Smooth muscle cell (in vitro differentiated cells): ENCODE results near the gene ATP1A3. TPM values are rescaled to one million over a fixed set of nuclear protein-coding genes. Genes with fewer than 3 reads are reported as not detected.
"Not testable (repeated sequence)": the region's sequence is repeated elsewhere in the genome, so short reads cannot be mapped to it uniquely, and the experiment has no call there.

Experiments
- DNase-seq: peaks from one replicate; lab custom pipeline; 2025; ENCODE audit not compliant: unreplicated experiment; lab: John Stamatoyannopoulos, UW
- H2AFZ ChIP-seq: fragments of 200-600 bp; sonication (generic); 2 replicates; pipeline ENCODE4 v1.6.0; 2016; ENCODE audit warnings: antibody characterized with exemption, low read depth, mild to moderate bottlenecking
- H3F3A ChIP-seq: fragments of 200-600 bp; sonication (generic); 2 replicates; pipeline ENCODE4 v1.6.0; 2017; ENCODE audit warnings: antibody characterized with exemption, low read depth
- H3K27ac ChIP-seq: fragments of 200-600 bp; sonication (generic); 2 replicates; pipeline ENCODE4 v1.5.1; 2016; ENCODE audit warnings: low read depth, mild to moderate bottlenecking
- H3K27me3 ChIP-seq: fragments of 200-600 bp; sonication (generic); 2 replicates; pipeline ENCODE4 v1.6.1; 2016; ENCODE audit warnings: low read depth, mild to moderate bottlenecking
- H3K36me3 ChIP-seq: fragments of 200-600 bp; sonication (generic); 2 replicates; pipeline ENCODE4 v1.5.1; 2016; ENCODE audit warnings: low read depth
- H3K4me1 ChIP-seq: fragments of 200-600 bp; sonication (generic); 2 replicates; pipeline ENCODE4 v1.5.1; 2016; ENCODE audit warnings: low read depth
- H3K4me2 ChIP-seq: fragments of 200-600 bp; sonication (generic); 2 replicates; pipeline ENCODE4 v1.6.0; 2016; ENCODE audit warnings: mild to moderate bottlenecking
- H3K4me3 ChIP-seq: fragments of 200-600 bp; sonication (generic); 2 replicates; pipeline ENCODE4 v1.5.1; 2016; ENCODE audit warnings: mild to moderate bottlenecking
- H3K79me2 ChIP-seq: fragments of 200-600 bp; sonication (generic); 2 replicates; pipeline ENCODE4 v1.6.0; 2016; ENCODE audit warnings: low read depth, mild to moderate bottlenecking
- H3K9ac ChIP-seq: fragments of 200-600 bp; sonication (generic); 2 replicates; pipeline ENCODE4 v1.6.0; 2016; ENCODE audit warnings: low read depth
- H3K9me3 ChIP-seq: fragments of 200-600 bp; sonication (generic); replicated peaks from 2 replicates; pipeline ENCODE4 v1.5.1; 2016; ENCODE audit warnings: low read depth
- H4K20me1 ChIP-seq: fragments of 200-600 bp; sonication (generic); 2 replicates; pipeline ENCODE4 v1.6.0; 2016; ENCODE audit warnings: low read depth
- WGBS: methylation state at CpG from one replicate; pipeline ENCODE4 v1.1.7; 2016; ENCODE audit warnings: low lambda C conversion rate; 5-methylcytosine and 5-hydroxymethylcytosine counted together
- polyA plus RNA-seq: library from polyadenylated mRNA; unstranded; fragments of >200 nt; fragmentation: Nextera tagmentation; extraction: Ambion mirVana; gene quantifications from 2 replicates; pipeline ENCODE4 v1.2.1, GENCODE V29; 2016
- total RNA-seq: library from RNA; depleted of rRNA; stranded (reverse); fragments of >200 nt; gene quantifications from 2 replicates; pipeline ENCODE4 v1.2.3, GENCODE V29; 2014
- TF ChIP-seq, protein P1 (sequence below): fragments of 200-600 bp; sonication (generic); IDR thresholded peaks from 2 replicates; pipeline ENCODE4 v1.5.1; 2017; ENCODE audit warnings: borderline replicate concordance, mild to moderate bottlenecking, antibody characterized with exemption; ENCODE audit not compliant: insufficient read depth, poor library complexity, severe bottlenecking

Gene ATP1A3
- total and polyA plus RNA-seq, 2 experiments from 2014 or later = not detected

- no peaks in the 10 kb centered on the region for H3K4me1 ChIP-seq
- H3K27me3 ChIP-seq = no peaks in the 10 kb centered on the region
- H3K9me3 ChIP-seq = no peaks in the 10 kb centered on the region
- no peak overlapping the region for H3K4me3 ChIP-seq
- H4K20me1 ChIP-seq = no peaks in the 10 kb centered on the region
- H3K4me2 ChIP-seq = no peak overlapping the region
- no peak overlapping the region for H3K9ac ChIP-seq
- H2AFZ ChIP-seq = no peak overlapping the region
- H3F3A ChIP-seq = no peaks in the 10 kb centered on the region
- H3K36me3 ChIP-seq = no peaks in the 10 kb centered on the region
- 80% methylated on average over 15 of the region's 15 CpGs for WGBS
- TF ChIP-seq, protein P1, sequence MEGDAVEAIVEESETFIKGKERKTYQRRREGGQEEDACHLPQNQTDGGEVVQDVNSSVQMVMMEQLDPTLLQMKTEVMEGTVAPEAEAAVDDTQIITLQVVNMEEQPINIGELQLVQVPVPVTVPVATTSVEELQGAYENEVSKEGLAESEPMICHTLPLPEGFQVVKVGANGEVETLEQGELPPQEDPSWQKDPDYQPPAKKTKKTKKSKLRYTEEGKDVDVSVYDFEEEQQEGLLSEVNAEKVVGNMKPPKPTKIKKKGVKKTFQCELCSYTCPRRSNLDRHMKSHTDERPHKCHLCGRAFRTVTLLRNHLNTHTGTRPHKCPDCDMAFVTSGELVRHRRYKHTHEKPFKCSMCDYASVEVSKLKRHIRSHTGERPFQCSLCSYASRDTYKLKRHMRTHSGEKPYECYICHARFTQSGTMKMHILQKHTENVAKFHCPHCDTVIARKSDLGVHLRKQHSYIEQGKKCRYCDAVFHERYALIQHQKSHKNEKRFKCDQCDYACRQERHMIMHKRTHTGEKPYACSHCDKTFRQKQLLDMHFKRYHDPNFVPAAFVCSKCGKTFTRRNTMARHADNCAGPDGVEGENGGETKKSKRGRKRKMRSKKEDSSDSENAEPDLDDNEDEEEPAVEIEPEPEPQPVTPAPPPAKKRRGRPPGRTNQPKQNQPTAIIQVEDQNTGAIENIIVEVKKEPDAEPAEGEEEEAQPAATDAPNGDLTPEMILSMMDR = no peak
- H3K27ac ChIP-seq = no peak overlapping the region
- DNase-seq = no peak
- no peaks in the 10 kb centered on the region for H3K79me2 ChIP-seq
Observed at GRCh38 chr19:42021185-42021584, 27.2 kb upstream of the ATP1A3 start.

DNA sequence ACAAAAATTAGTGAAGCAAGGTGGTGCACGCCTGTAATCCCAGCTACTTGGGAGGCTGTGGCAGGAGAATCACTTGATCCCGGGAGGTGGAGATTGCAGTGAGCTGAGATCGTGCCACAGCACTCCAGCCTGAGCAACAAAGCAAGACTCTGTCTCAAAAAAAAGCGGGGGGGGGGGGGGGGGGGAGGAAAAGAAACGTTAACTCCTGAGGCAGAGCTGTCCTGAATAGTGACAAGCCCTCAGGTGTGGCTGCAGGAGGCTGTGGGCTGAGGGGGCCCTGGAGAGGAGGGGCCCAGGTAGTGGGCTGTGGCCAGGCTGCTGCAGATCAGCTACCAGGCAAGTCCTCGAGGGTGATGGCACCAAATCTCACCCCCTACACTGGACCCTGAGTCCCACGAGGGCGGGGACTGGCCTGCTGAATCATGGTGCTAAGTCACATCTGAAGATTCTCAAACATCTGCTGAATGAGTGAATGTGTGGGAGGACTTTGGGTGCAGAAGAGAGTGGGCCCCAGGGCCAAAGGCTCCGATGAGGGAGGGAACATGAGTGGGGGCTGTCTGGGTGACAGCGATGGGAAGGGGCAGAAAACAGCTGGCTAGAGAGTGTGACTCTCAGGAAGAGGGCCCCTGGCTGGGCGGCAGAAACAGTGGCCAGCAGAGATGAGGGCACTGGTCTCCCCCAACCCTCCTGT is 24.6 kb upstream of the ATP1A3 start:
- Histone ChIP-seq H3K27ac (no peak overlapping the region), H4K20me1 (no peaks in the 10 kb centered on the region), H3K4me3 (no peak overlapping the region), H3F3A (no peaks in the 10 kb centered on the region), H3K27me3 (no peaks in the 10 kb centered on the region), H3K9ac (no peak overlapping the region), H3K79me2 (no peaks in the 10 kb centered on the region), H3K4me1 (no peaks in the 10 kb centered on the region), H3K9me3 (no peaks in the 10 kb centered on the region), H3K4me2 (no peak overlapping the region), H3K36me3 (no peaks in the 10 kb centered on the region), H2AFZ (no peak overlapping the region)
- TF ChIP-seq, protein P1 = no peak
- WGBS = 59% methylated on average over 9 of the region's 11 CpGs
- DNase-seq = no peak

DNA sequence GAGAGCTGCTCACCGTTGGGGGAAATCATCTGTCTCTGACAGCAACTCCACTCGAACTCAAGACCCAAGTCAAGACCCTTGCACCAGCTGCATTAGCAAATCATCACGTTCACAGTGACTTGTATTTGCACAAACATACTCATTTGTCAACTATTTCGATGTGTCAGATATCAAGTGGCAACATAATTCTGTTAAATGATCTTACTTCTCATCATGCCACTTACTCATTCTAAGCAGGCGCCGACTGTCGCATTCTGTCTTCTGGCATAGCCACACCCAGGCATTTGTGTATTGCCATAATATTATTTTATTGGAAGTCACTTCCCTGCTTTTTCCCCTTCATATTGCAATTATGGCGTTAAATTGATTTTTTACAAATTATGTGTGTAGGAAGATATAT is 23.0 kb upstream of the ATP1A3 start:
- Histone ChIP-seq H3K4me2 (no peak overlapping the region), H3F3A (no peaks in the 10 kb centered on the region), H3K4me3 (no peak overlapping the region), H3K27me3 (no peaks in the 10 kb centered on the region), H3K27ac (no peak overlapping the region), H3K36me3 (no peaks in the 10 kb centered on the region), H2AFZ (no peak overlapping the region), H3K9me3 (no peaks in the 10 kb centered on the region), H3K79me2 (no peaks in the 10 kb centered on the region), H4K20me1 (no peaks in the 10 kb centered on the region), H3K4me1 (no peaks in the 10 kb centered on the region), H3K9ac (no peak overlapping the region)
- WGBS = 91% methylated on average over 8 of the region's 8 CpGs
- DNase-seq = no peak
- TF ChIP-seq, protein P1 = no peak

GRCh38 chr19:42012747-42013146 is 18.7 kb upstream of the ATP1A3 start:
- H3F3A ChIP-seq, H2AFZ ChIP-seq, H3K27ac ChIP-seq, H3K79me2 ChIP-seq, H3K4me2 ChIP-seq, H3K4me3 ChIP-seq, H4K20me1 ChIP-seq, H3K36me3 ChIP-seq, H3K4me1 ChIP-seq, H3K9ac ChIP-seq, H3K9me3 ChIP-seq, H3K27me3 ChIP-seq, DNase-seq: not testable (repeated sequence)
- WGBS = 98% methylated on average over 3 of the region's 3 CpGs
